Muscle layer of duodenum (tissue), 2 donors: ENCODE measurements around the gene SDK1.

Experiments used
- H3K27ac ChIP-seq: one replicate; pipeline ENCODE4 v1.7.0; 2013; ENCODE audit warnings: mild to moderate bottlenecking, low read length
- H3K27me3 ChIP-seq: one replicate; pipeline ENCODE4 v1.7.0; 2013; ENCODE audit warnings: low read depth, mild to moderate bottlenecking, control low read depth, low read length
- H3K36me3 ChIP-seq, 2 donors: one replicate each; pipeline ENCODE4 v1.7.0; 2013; ENCODE audit warnings: low read length in 2 of 2, control low read depth in 1 of 2, mild to moderate bottlenecking in 1 of 2; ENCODE audit not compliant: insufficient read depth in 2 of 2, control insufficient read depth in 1 of 2
- H3K4me1 ChIP-seq, 2 donors: one replicate each; pipeline ENCODE4 v1.7.0; 2013; ENCODE audit warnings: low read length in 2 of 2, mild to moderate bottlenecking in 2 of 2, control low read depth in 1 of 2, moderate library complexity in 1 of 2; ENCODE audit not compliant: insufficient read depth in 2 of 2, control insufficient read depth in 1 of 2
- H3K4me3 ChIP-seq, 2 donors: one replicate each; pipeline ENCODE4 v1.7.0; 2013; ENCODE audit warnings: low read length in 2 of 2, low read depth in 1 of 2, mild to moderate bottlenecking in 1 of 2
- H3K9me3 ChIP-seq, 2 donors: one replicate each; pipeline ENCODE4 v1.7.0; 2013; ENCODE audit warnings: low read length in 2 of 2, control low read depth in 1 of 2, mild to moderate bottlenecking in 1 of 2; ENCODE audit not compliant: control insufficient read depth in 1 of 2
- donor health status: healthy.

The SDK1 gene

DNA sequence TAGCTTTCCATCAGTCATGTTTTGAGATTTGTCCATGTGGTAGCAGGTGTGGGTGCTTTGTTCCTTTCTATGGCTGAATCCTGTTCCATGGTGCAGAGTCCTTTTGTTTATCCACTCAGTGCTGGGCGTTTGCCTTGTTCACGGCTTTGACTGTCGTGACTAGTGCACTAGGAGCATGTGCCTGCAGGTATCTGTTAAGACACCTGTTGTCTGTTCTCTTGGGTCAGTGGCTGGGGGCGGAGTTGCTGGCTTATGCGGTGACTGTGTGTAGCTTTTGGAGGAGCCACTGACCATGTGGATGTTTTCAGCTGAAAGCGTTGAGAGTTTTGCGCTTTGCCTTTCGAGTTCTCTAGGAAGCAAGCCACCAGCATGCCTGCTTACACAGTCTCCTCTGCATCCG lies 807.9 kb downstream of the SDK1 start:
- Histone ChIP-seq H3K9me3 (no peaks in the 10 kb centered on the region), H3K4me3 (no peak overlapping the region)

DNA sequence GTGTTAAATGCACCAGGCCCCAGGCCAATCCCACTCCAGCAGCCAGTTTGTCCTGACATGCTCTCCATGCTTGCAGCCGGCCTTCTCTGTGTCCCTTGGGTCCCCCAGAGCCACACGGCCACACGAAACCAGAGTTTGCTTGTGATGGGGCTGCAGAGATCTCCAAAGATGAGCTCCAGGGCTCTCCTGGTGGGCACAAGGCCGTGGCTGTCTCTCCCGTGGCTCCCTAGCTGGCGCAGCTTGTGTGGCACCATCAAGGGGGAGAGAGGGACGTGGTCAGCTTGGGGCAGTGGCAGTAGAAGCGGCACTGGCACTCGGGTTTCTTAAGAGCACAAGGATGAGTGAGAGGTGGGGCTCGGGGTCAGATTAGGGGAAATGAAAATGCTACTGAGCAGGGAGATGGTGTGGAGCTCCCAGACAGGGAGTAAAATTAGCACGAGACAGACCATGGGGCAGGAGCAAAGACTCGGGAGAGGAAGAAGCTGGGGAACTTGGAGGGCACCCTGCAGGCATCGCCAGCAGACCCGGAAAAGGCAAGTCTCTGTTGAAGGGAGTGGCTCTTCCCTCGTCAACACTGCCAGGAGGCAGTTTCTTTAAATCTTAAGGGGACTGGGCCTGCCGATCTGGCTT lies 808.5 kb downstream of the SDK1 start:
- peaks cover 4 to 12% of the 10 kb centered on the region in 2 donors for H3K36me3 ChIP-seq
- no peak overlapping the region for H3K27ac ChIP-seq
- H3K27me3 ChIP-seq: no peaks in the 10 kb centered on the region
- no peaks in the 10 kb centered on the region for H3K4me1 ChIP-seq
- no peak overlapping the region for H3K4me3 ChIP-seq
- no peaks in the 10 kb centered on the region for H3K9me3 ChIP-seq

More for the DNA sequence above, 807.9 kb downstream of the SDK1 start:
- Histone ChIP-seq H3K4me1 (no peaks in the 10 kb centered on the region), H3K27me3 (no peaks in the 10 kb centered on the region), H3K36me3 (peaks cover 4 to 6% of the 10 kb centered on the region in 2 donors), H3K27ac (no peak overlapping the region)

DNA sequence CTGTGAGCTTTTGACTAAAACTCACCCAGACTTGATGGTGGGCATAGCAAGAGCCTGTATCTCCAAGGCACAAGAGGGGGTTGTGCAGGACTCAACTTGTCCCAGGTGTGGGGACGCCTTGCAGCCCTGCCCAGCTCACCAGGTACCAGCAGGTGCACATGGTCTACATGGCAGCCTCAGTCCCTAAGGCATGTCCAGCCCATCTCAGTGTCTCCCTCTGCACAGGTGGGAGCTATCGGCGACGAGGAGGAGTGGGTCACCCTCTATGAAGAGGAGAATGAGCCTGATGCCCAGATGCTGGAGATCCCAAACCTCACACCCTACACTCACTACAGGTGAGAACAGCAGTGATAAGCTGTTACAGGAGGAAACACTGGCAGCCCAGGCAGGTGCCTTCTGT lies 809.4 kb downstream of the SDK1 start:
- no peaks in the 10 kb centered on the region for H3K9me3 ChIP-seq
- H3K36me3 ChIP-seq: peaks cover 4 to 18% of the 10 kb centered on the region in 2 donors
- no peaks in the 10 kb centered on the region for H3K27me3 ChIP-seq
- no peaks in the 10 kb centered on the region for H3K4me1 ChIP-seq
- H3K4me3 ChIP-seq: no peak overlapping the region
- H3K27ac ChIP-seq: no peak overlapping the region

DNA sequence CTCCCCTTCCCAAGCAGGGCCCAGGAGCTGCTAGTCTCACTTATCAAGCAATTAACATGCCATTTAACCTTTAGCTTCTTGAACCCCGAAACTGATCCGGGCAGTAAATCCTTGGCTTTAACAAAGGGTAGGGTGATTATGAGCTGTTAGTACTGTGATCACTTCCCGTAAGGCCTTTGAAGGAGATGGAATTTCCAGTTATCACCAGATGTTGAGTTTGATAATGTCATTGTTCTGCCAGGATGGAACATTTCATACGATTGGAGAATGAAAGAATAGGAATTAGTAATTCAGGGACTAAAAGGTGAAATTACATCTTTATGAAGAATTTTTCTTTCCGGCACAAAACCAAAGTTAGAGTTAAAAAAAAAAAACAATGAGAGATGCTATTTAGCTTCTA lies 810.1 kb downstream of the SDK1 start:
- no peak overlapping the region for H3K4me3 ChIP-seq
- no peak overlapping the region for H3K27ac ChIP-seq
- no peaks in the 10 kb centered on the region for H3K4me1 ChIP-seq
- H3K36me3 ChIP-seq: peaks cover 4 to 18% of the 10 kb centered on the region in 2 donors
- no peaks in the 10 kb centered on the region for H3K9me3 ChIP-seq
- H3K27me3 ChIP-seq: no peaks in the 10 kb centered on the region

DNA sequence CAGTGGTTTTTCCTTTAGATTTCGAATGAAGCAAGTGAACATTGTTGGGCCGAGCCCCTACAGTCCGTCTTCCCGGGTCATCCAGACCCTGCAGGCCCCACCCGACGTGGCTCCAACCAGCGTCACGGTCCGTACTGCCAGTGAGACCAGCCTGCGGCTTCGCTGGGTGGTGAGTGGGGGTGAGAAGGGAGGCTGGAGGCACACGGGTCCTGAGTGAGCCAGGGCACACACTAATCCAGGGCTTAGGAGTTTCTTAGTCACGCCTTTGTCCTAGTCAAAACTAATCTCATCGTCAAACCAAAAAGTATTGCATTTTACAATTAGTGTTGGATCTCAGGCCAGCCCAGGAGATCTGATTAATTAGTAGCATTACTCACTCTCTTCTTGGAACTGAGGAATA lies 812.2 kb downstream of the SDK1 start:
- H3K27me3 ChIP-seq: no peaks in the 10 kb centered on the region
- peaks cover 4 to 18% of the 10 kb centered on the region in 2 donors for H3K36me3 ChIP-seq
- H3K4me3 ChIP-seq: no peak overlapping the region
- H3K4me1 ChIP-seq: no peaks in the 10 kb centered on the region
- H3K27ac ChIP-seq: no peak overlapping the region
- no peaks in the 10 kb centered on the region for H3K9me3 ChIP-seq

DNA sequence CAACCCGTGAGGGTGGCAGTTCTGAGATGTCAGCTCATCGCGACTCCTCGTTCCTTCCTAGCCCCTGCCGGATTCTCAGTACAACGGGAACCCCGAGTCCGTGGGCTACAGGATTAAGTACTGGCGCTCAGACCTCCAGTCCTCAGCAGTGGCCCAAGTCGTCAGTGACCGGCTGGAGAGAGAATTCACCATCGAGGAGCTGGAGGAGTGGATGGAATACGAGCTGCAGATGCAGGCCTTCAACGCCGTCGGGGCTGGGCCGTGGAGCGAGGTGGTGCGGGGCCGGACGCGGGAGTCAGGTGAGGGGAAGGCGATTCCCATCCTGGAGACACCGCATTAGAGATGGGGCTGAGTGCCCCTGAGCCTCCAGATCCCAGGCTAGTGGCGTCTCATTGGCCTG lies 812.9 kb downstream of the SDK1 start:
- Histone ChIP-seq H3K27ac (no peak overlapping the region), H3K9me3 (peaks cover 0 to 3% of the 10 kb centered on the region in 2 donors), H3K4me3 (no peak overlapping the region), H3K27me3 (no peaks in the 10 kb centered on the region), H3K4me1 (no peaks in the 10 kb centered on the region), H3K36me3 (peaks cover 4 to 18% of the 10 kb centered on the region in 2 donors)

DNA sequence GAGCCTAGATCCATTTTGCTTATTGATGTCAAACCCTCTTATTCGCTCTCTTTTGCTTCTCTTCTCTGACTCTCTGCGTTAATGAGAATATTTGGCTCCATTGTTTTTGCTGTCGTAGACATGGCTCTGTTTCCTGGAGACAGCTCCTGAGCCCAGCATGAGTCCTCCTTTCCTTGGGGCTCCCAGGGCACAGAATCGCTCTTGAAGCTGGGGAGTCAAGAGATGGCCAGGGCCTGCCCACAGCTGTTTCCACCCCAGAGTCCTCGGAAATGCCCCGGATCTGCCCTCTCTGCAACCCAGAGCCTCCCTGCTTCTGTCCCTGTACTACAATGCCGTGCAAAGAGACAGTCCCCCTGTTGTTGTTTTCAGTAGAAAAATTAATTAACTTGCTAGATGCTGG lies 814.4 kb downstream of the SDK1 start:
- no peaks in the 10 kb centered on the region for H3K27me3 ChIP-seq
- H3K36me3 ChIP-seq: peaks cover 4 to 18% of the 10 kb centered on the region in 2 donors
- no peak overlapping the region for H3K4me3 ChIP-seq

DNA sequence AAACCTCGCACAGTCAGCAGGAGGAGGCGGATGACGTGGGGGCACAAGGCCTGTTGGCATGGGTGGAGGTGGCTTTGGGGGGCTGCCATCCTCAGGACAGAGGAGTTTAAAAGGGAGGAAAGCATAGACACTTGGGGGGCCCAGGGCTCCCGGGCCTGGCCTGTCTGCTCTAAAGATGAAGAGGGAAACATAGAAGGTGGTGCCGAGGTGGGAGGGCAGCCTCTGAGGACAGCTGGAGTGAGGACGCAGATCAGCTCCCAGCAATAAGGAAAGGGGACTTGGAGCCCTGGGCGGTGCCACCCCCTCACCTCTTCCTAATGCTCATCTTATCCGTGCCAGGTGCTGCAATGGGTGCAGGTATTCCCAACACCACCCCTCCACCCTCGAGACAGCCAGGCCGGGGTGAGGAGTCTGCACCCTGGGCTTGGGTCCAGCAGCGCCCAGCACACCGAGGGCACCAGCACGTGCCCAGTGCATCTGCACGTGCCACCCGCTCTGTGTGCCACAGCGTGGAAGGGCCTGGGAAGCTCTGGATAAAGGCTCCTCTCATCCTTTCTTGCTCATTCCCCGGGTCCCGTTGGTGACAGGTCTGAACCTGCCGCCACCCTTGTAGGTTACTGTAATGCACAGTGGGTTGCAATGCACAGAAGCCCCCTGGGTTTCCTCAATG lies 815.0 kb downstream of the SDK1 start:
- Histone ChIP-seq H3K4me1 (no peaks in the 10 kb centered on the region), H3K36me3 (peaks cover 4 to 18% of the 10 kb centered on the region in 2 donors), H3K27ac (no peak overlapping the region), H3K27me3 (no peaks in the 10 kb centered on the region), H3K4me3 (no peak overlapping the region), H3K9me3 (peaks cover 5 to 11% of the 10 kb centered on the region in 2 donors)

More for the DNA sequence above, 814.4 kb downstream of the SDK1 start:
- peaks cover 5 to 11% of the 10 kb centered on the region in 2 donors for H3K9me3 ChIP-seq
- no peak overlapping the region for H3K27ac ChIP-seq
- no peaks in the 10 kb centered on the region for H3K4me1 ChIP-seq

DNA sequence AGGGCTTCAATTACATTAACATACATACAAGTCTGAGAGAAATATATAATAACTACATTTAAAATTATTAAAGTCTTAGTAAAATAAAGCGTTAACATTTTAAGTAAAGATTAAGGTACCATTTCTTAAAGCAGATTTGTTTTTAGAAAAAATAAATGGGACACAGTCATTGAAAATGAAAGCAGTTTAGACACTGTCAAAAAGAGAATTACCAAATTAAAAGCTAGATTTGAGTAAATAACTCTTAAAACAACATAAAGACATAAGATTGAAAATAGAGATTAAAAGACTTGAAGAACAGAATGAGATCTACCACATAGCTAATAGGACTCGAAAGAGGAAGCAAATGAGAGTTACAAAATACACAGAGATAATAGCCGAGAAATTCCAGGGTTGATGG lies 818.8 kb downstream of the SDK1 start:
- Histone ChIP-seq H3K27me3 (no peaks in the 10 kb centered on the region), H3K36me3 (peaks cover 0 to 3% of the 10 kb centered on the region in 2 donors), H3K4me1 (no peaks in the 10 kb centered on the region), H3K27ac (no peak overlapping the region), H3K9me3 (peaks cover 5 to 11% of the 10 kb centered on the region in 2 donors), H3K4me3 (no peak overlapping the region)

DNA sequence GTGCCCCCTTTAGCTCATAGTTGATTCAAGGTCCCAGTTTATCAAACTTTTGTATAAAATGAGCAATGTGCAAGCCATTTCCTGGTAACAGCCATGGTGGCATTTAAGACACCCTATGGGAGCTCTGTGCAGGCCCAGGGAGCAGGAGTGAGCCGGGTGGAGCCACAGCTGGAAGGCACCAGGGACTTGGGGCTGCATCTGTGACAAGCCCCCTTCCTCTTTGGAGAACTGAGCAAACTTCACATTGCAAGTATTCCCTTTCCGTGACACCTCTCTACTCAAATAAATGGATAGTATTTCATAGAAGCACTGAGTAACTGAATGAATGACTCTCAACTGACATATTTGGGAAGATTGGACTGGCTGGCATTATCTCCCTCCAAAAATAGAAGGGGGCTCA lies 822.3 kb downstream of the SDK1 start:
- no peak overlapping the region for H3K27ac ChIP-seq
- H3K9me3 ChIP-seq: peaks cover 5 to 11% of the 10 kb centered on the region in 2 donors
- no peaks in the 10 kb centered on the region for H3K27me3 ChIP-seq
- no peaks in the 10 kb centered on the region for H3K36me3 ChIP-seq
- H3K4me1 ChIP-seq: no peaks in the 10 kb centered on the region
- no peak overlapping the region for H3K4me3 ChIP-seq

DNA sequence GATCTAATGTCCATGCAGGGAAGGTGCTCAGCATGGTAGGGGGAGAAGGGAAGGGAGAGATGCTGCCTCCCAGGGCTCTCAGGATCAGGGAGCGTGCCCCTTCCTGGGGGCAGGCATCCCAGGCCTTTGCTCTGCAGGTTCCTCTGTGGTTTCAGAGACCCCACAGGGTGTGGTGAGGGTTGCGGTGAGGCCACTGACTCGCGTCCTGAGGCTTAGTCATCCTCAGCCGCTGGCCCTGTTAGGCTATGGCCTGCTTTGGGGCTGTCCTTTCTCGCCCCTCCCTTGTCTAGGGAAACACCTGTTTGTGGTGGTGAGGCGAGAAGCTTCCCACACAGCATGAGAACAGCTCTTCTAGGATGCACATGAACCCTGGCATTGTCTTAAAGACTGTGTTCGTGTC lies 822.8 kb downstream of the SDK1 start:
- Histone ChIP-seq H3K4me1 (no peaks in the 10 kb centered on the region), H3K27ac (no peak overlapping the region), H3K9me3 (peaks cover 5 to 8% of the 10 kb centered on the region in 2 donors), H3K4me3 (no peak overlapping the region), H3K27me3 (no peaks in the 10 kb centered on the region), H3K36me3 (no peaks in the 10 kb centered on the region)
